Activated CD8-positive, alpha-beta T cell treated with anti-CD3 and anti-CD28 coated beads, Interleukin-2, amount 10 ng/mL, durations not matched to agents 7 days and 5 days (primary cell): ENCODE data around the gene SLC25A13. TPM values are rescaled to one million over a fixed set of nuclear protein-coding genes. Genes with fewer than 3 reads are reported as not detected.
A peak's percentile ranks its signal among the peaks of the same experiment; 100 is the strongest.
"Not testable (repeated sequence)": the region's sequence is repeated elsewhere in the genome, so short reads cannot be mapped to it uniquely, and the experiment has no call there.

Source experiments
- ATAC-seq: fragments of 150-1000 bp; cut with Tn5 transposase; one replicate; pipeline ENCODE4 v1.10.0; 2021; ENCODE audit warnings: moderate library complexity
- CTCF ChIA-PET: fragments of 350-600 bp; sonication (Branson Sonifier 250); formaldehyde crosslinking; loops from one replicate; lab custom pipeline; 2021; ENCODE audit warnings: antibody characterized with exemption; lab: Charles Lee
- POLR2A ChIA-PET: fragments of 350-600 bp; sonication (Branson Sonifier 250); formaldehyde crosslinking; loops from one replicate; lab custom pipeline; 2021; ENCODE audit warnings: antibody characterized with exemption; lab: Charles Lee
- DNase-seq: peaks from one replicate; pipeline ENCODE4 v3.0.0-alpha.2; 2020
- H3K27ac Mint-ChIP-seq: one replicate; pipeline ENCODE4 v1.8.0; 2021; ENCODE audit warnings: mild to moderate bottlenecking, mixed read lengths
- H3K27me3 Mint-ChIP-seq: one replicate; pipeline ENCODE4 v1.8.0; 2021; ENCODE audit warnings: low read depth, mixed read lengths
- H3K36me3 Mint-ChIP-seq: one replicate; pipeline ENCODE4 v1.8.0; 2021; ENCODE audit warnings: low read depth, mixed read lengths
- H3K4me1 Mint-ChIP-seq: one replicate; pipeline ENCODE4 v1.8.0; 2021; ENCODE audit warnings: low read depth, mixed read lengths
- H3K4me3 Mint-ChIP-seq: one replicate; pipeline ENCODE4 v1.8.0; 2021; ENCODE audit warnings: mild to moderate bottlenecking, mixed read lengths
- H3K9me3 Mint-ChIP-seq: one replicate; pipeline ENCODE4 v1.8.0; 2022; ENCODE audit warnings: mixed read lengths; ENCODE audit not compliant: insufficient read depth
- total RNA-seq, 2 experiments: library from RNA; stranded (reverse); gene quantifications; one replicate each; pipeline ENCODE4 v1.2.3, GENCODE V29; 2021

Gene SLC25A13
- total RNA-seq, 2 experiments from 2014 or later, result 8.9 to 12.0 TPM

DNA sequence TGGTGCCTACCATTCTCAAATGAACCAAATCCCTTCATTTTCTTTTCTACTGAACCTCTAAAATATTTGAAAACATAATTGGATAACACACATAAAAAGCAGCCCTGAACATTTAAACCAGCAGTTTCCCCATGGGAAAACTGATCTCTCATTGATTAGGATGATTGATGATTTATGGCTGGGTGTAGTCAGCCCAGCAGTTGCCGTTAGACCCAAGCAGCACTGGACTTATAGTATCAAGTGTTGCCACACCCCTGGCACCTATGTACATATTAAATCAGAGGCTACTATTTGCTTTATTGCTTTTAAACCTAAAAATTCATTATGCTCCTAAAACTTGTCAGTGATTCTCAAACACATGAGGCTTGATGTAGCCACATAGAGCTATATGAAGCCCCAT is 20.2 kb upstream of the SLC25A13 start:
- H3K27me3 Mint-ChIP-seq, result peaks cover 14% of the 10 kb centered on the region
- CTCF ChIA-PET, result no interaction called here
- no peaks in the 10 kb centered on the region for H3K9me3 Mint-ChIP-seq

DNA sequence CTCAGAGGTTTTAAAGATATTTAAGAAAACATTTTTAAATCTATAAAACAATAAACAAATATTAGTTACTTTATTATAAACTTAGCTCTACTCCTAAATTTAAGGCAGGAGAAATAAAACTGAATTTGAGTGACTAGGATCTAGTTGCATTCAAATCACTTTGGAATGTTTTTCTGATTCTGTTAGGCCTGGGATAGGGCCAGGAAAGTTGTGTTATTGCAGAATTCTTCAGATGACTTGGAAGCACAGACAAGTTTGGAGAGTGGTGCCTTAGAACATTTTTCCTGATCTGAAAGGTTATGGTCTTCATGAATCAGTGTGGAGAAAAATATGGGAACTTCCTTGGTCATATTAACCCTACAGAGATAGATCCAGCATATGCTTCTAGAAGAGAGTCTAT is 15.6 kb upstream of the SLC25A13 start:
- POLR2A ChIA-PET, result no interaction called here
- H3K36me3 Mint-ChIP-seq, result no peaks in the 10 kb centered on the region

More for the DNA sequence above, 20.2 kb upstream of the SLC25A13 start:
- Mint-ChIP-seq H3K4me3 (no peak overlapping the region), H3K36me3 (no peaks in the 10 kb centered on the region), H3K27ac (no peak overlapping the region), H3K4me1 (no peaks in the 10 kb centered on the region)
- DNase-seq (no peak), ATAC-seq (no peak)
- POLR2A ChIA-PET, result no interaction called here

DNA sequence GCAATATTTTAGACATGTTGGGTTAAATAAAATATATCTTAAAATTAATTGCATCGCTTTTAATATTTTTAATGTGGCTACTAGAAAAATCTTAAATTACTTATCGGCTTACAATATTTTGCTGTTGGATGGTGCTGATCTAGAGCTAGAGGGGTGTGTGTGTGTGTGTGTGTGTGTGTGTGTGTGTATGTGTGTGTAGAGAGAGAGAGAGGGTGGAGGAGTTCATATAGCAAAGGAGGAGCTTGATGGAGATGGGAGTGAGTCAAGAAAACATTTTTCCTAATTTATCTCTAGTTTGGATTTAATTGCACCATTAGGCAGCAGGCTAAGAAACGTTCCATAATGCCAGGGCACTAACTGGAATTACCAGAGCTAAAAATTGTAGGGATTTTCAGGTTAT is 10.4 kb upstream of the SLC25A13 start:
- Mint-ChIP-seq H3K27me3 (peaks cover 10% of the 10 kb centered on the region), H3K9me3 (no peaks in the 10 kb centered on the region), H3K4me3 (no peak overlapping the region), H3K36me3 (no peaks in the 10 kb centered on the region), H3K27ac (no peak overlapping the region), H3K4me1 (no peaks in the 10 kb centered on the region)
- CTCF ChIA-PET, result no interaction called here
- no peak for ATAC-seq
- no peak for DNase-seq
- POLR2A ChIA-PET, result no interaction called here

More for the DNA sequence above, 15.6 kb upstream of the SLC25A13 start:
- peaks cover 14% of the 10 kb centered on the region for H3K27me3 Mint-ChIP-seq
- no peaks in the 10 kb centered on the region for H3K9me3 Mint-ChIP-seq
- H3K4me1 Mint-ChIP-seq, result no peaks in the 10 kb centered on the region
- no peak overlapping the region for H3K27ac Mint-ChIP-seq
- ATAC-seq (no peak), DNase-seq (no peak)
- CTCF ChIA-PET, result no interaction called here
- no peak overlapping the region for H3K4me3 Mint-ChIP-seq

DNA sequence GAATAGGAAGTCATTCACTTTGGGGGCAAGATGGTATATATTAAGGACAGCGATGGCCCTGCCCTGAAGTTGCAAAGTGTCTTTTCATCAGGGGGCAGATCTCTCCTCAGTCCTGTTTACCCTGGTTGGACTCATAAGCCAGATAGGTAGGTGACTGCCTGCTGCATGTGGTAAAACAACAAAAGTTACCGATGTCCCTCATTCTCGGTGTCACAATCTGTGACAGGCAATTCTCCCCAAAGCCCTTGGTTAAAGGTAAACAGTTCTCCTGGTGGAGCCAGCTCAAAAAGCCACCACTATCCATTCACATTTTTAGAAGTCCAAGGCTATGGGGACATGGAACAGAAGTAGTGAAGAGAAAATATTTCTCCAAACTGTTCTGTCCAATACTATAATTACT is 9.9 kb upstream of the SLC25A13 start:
- Mint-ChIP-seq H3K36me3 (no peaks in the 10 kb centered on the region), H3K27ac (no peak overlapping the region), H3K9me3 (no peaks in the 10 kb centered on the region), H3K4me3 (no peak overlapping the region), H3K4me1 (no peaks in the 10 kb centered on the region), H3K27me3 (peaks cover 10% of the 10 kb centered on the region)
- CTCF ChIA-PET, result no interaction called here
- POLR2A ChIA-PET, result no interaction called here
- ATAC-seq (no peak), DNase-seq (no peak)

DNA sequence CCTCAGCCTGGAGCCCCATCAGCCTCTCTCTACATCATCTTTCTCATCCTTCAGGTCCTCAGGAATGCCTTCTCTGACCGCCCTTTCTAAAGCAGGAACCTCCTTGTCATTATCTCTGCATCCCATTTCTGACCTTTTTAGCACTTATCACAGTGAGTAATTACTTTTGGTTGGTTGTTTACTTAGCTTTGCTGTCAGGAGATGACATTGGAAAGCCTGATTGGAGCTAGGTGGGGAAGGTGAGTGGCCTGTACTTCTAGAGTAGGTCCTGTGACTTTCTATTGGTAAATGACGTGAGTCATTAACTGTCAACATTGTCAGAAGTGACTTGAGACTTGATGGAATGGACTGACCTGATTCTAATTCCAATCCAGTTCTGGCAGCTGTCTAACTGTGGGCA is 9.3 kb upstream of the SLC25A13 start:
- no peaks in the 10 kb centered on the region for H3K36me3 Mint-ChIP-seq
- no peak overlapping the region for H3K27ac Mint-ChIP-seq
- H3K4me3 Mint-ChIP-seq, result no peak overlapping the region
- CTCF ChIA-PET, result no interaction called here
- peaks cover 8% of the 10 kb centered on the region for H3K27me3 Mint-ChIP-seq
- DNase-seq (no peak), ATAC-seq (no peak)
- POLR2A ChIA-PET, result no interaction called here
- H3K4me1 Mint-ChIP-seq, result no peaks in the 10 kb centered on the region
- no peaks in the 10 kb centered on the region for H3K9me3 Mint-ChIP-seq

DNA sequence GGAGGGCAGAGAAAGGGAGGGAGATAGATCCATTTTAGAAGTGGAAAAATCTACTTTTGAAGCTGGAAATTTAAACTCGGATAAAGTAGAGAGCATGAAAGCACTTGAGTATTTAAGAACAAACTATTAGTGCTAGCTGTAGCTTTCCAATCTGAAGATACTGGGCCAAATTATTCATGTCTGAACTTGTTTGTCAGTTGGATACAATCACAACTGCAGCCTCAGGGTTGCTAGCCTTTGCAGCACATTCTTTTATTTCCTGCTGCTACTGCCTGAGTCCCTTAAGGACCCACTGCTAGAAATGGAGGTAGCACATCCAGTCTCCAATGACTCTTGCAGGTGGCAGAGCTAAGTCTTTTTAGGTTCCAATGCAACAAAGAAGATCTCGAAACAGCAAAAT is 8.3 kb upstream of the SLC25A13 start:
- Mint-ChIP-seq H3K4me1 (no peaks in the 10 kb centered on the region), H3K9me3 (no peaks in the 10 kb centered on the region), H3K4me3 (no peak overlapping the region), H3K27ac (no peak overlapping the region), H3K27me3 (peaks cover 8% of the 10 kb centered on the region), H3K36me3 (no peaks in the 10 kb centered on the region)
- no peak for DNase-seq
- CTCF ChIA-PET, result no interaction called here
- POLR2A ChIA-PET, result no interaction called here
- ATAC-seq, result no peak

DNA sequence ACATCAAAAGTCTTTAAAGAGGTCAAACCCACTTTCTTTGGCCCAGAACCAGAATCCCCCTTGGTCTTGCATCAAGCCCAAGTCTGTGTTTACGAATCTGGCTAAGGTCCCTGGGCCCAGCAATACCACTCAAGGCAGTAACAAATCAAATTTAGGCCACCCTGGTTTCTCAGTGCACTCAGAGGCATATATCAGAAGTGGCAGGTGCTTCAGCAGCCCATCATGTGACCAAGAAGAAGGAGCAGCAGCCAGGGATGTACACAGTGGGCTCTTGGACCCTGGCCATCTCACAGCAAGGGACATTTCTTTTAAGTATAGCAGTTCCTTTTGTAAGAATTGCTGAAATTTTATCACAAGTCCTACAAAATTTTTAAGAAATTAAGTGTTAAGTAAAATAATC is 7.3 kb upstream of the SLC25A13 start:
- Mint-ChIP-seq H3K27ac (no peak overlapping the region), H3K9me3 (no peaks in the 10 kb centered on the region), H3K36me3 (no peaks in the 10 kb centered on the region), H3K4me3 (no peak overlapping the region), H3K27me3 (peaks cover 11% of the 10 kb centered on the region), H3K4me1 (no peaks in the 10 kb centered on the region)
- ATAC-seq (no peak), DNase-seq (no peak)
- CTCF ChIA-PET, result no interaction called here
- POLR2A ChIA-PET, result no interaction called here

DNA sequence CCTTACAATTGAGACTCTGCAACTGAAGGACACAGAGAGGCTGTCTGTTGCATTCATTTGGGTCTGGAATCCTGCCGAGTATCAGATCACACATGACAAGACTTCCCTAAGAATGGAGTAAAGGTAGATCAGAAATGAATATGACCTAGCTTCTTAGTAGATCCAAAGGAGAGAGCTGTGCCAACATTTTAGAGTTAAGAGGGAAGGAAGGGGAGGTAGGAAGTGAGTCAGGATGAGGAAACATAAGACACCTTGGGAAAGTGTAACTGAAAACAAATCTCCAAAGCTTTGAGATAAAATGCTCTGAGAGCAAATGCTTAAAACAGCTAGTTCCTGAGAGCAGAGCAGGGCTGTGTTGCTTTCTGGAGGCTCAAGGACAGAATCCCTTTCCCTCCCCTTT is 6.1 kb upstream of the SLC25A13 start:
- Mint-ChIP-seq H3K4me1 (no peaks in the 10 kb centered on the region), H3K27ac (no peak overlapping the region), H3K4me3 (no peak overlapping the region), H3K36me3 (no peaks in the 10 kb centered on the region), H3K27me3 (peaks cover 11% of the 10 kb centered on the region), H3K9me3 (no peaks in the 10 kb centered on the region)
- POLR2A ChIA-PET, result no interaction called here
- ATAC-seq (no peak), DNase-seq (no peak)
- CTCF ChIA-PET, result no interaction called here

DNA sequence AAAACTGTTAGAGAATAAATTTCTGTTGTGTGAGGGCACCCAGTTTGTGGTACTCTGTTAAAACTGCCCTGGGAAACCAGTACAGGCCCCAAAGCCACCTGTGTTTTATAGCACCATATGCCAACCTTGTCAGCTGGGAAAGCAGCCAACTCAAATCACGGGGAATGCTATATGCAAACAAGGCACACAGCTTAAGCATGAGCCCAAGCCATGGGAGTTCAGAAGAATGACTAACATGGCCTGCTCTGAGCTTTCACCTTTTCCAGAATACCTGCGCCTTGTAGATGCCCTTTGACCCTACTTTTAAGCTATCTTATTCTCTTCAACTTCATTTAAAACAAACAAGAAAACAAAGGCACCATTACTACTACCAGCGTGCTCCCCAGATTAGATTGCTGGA is 5.5 kb upstream of the SLC25A13 start:
- DNase-seq, result no peak

DNA sequence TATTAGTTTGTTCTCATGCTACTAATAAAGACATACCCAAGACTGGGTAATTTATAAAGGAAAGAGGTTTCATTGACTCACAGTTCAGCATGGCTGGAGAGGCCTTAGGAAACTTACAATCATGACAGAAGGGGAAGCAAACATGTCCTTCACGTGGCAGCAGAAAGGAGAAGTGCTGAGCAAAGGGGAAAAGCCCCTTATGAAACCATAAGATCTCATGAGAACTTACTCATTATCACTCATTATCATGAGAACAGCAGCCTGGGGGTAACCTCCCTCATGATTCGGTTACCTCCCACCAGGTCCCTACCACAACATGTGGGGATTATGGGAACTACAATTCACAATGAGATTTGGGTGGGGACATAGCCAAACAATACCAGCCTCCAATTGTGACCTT is 4.9 kb upstream of the SLC25A13 start:
- H3K27ac Mint-ChIP-seq, H3K4me1 Mint-ChIP-seq, H3K9me3 Mint-ChIP-seq, DNase-seq, H3K4me3 Mint-ChIP-seq, H3K27me3 Mint-ChIP-seq, H3K36me3 Mint-ChIP-seq, POLR2A ChIA-PET, ATAC-seq, CTCF ChIA-PET: not testable (repeated sequence)

More for the DNA sequence above, 5.5 kb upstream of the SLC25A13 start:
- Mint-ChIP-seq H3K4me3 (no peak overlapping the region), H3K36me3 (no peaks in the 10 kb centered on the region), H3K27ac (no peak overlapping the region), H3K9me3 (no peaks in the 10 kb centered on the region), H3K4me1 (peaks cover 3% of the 10 kb centered on the region), H3K27me3 (peaks cover 9% of the 10 kb centered on the region)
- ChIA-PET POLR2A (no interaction called here), CTCF (no interaction called here)
- ATAC-seq, result no peak

DNA sequence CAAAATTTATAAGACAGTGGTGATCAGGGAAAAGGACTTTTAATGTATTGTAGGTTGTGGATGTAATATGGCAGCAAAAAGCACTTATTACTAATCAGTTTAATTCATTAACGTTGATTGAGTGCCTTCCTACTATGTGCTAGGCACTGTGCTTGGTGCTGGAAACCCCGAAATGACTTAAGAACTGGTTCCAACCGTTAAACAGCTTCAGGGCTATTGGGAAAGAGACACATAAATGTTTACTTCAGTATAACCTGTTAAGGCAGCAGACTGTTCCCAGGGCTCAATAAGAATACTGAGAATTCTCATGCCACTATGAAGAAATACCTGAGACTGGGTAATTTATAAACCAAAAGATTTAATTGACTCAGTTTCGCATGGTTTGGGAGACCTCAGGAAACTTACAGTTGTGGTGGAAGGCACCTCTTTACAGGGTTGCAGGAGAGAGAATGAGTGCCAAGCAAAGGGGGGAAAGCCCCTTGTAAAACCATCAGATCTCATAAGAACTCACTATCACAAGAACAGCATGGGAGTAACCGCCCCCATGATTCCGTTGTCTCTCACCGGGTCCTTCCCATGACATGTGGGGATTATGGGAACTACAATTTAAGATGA is 1.1 kb upstream of the SLC25A13 start:
- ChIA-PET CTCF (no interaction called here), POLR2A (no interaction called here)
- no peak for ATAC-seq
- peaks cover 20% of the 10 kb centered on the region for H3K4me1 Mint-ChIP-seq
- H3K27ac Mint-ChIP-seq, result no peak overlapping the region
- H3K27me3 Mint-ChIP-seq, result peaks cover 7% of the 10 kb centered on the region
- H3K9me3 Mint-ChIP-seq, result no peaks in the 10 kb centered on the region
- no peaks in the 10 kb centered on the region for H3K36me3 Mint-ChIP-seq
- peak overlapping the region; percentile 85 for H3K4me3 Mint-ChIP-seq
- DNase-seq, result no peak

DNA sequence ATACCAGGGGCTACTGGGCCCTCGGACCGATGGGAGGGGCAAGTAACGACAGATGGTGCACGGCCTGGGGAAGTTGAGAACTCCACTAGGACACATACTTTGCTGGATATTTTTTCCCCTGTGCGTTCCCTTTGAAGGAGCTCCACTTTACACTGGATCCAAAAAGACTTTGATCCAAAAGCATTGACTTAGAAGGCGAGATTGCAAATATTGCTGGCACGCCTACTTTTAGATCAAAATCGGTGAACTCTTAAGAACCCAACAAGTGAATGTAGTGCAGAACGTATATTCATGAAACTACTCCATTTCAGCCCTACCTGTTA is 436 bp upstream of the SLC25A13 start:
- Mint-ChIP-seq H3K9me3 (no peaks in the 10 kb centered on the region), H3K27me3 (peaks cover 7% of the 10 kb centered on the region), H3K4me3 (peak overlapping the region; percentile 85)

DNA sequence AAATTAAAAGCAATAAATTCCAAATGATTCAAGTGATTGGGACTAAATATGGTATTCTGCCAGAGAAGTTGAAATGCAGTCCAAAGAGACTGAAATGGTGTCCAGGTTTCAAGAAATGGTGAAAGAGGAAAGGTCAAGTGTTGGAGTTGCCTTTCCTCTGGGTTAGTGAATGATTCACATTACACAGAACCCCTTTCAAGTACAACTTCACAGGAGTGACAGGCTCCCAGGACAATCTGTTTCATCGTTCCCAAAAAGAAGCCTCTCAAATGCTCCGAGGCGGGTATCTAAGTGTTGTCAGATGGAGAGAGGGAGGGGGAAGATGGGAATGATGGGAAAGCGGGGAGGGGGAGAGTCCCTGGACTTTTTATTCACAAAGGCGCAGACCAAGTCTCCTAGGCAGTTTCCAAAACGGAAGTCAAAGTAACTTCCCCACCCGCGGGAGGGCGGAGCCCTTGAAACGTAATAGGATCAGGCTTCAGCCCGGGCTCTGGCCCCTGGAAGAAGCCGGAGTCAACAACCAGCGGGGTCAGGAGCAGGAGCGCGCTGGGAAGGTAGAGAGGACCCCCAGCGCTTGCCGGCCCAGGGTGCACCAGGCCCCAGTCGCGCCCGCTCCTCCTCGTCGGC is 754 bp downstream of the SLC25A13 start:
- ChIA-PET POLR2A (no interaction called here), CTCF (no interaction called here)
- ATAC-seq (peak; percentile 3), DNase-seq (peak; percentile 65)
- peak overlapping the region; percentile 85 for H3K4me3 Mint-ChIP-seq
- H3K4me1 Mint-ChIP-seq, result peaks cover 20% of the 10 kb centered on the region
- no peaks in the 10 kb centered on the region for H3K36me3 Mint-ChIP-seq
- H3K9me3 Mint-ChIP-seq, result no peaks in the 10 kb centered on the region
- peaks cover 7% of the 10 kb centered on the region for H3K27me3 Mint-ChIP-seq
- peak overlapping the region; percentile 81 for H3K27ac Mint-ChIP-seq

More for the DNA sequence above, 436 bp upstream of the SLC25A13 start:
- POLR2A ChIA-PET, result no interaction called here
- ATAC-seq, result no peak
- no peak for DNase-seq
- Mint-ChIP-seq H3K27ac (peak overlapping the region; percentile 63), H3K36me3 (no peaks in the 10 kb centered on the region), H3K4me1 (peaks cover 20% of the 10 kb centered on the region)
- CTCF ChIA-PET, result no interaction called here
